HCT116 (cell line): ENCODE results near the gene SPHK1. TPM values are rescaled to one million over a fixed set of nuclear protein-coding genes. Genes with fewer than 3 reads are reported as not detected.

Experiments
- ATAC-seq: fragments of 200-7000 bp; cut with Tn5 transposase; 2 replicates; pipeline ENCODE4 v1.9.1; 2020; ENCODE audit warnings: mild to moderate bottlenecking, moderate library complexity
- BruUV-seq: library from RNA; stranded (reverse); fragments of 400-500 nt; replicated peaks from 2 replicates; lab custom pipeline; 2021; lab: Mats Ljungman, UMichigan
- CTCF ChIA-PET: fragments of 300-600 bp; sonication (Branson Sonifier 250); formaldehyde crosslinking; loops from one replicate; lab custom pipeline; 2021; ENCODE audit warnings: antibody characterized with exemption; lab: Charles Lee
- POLR2A ChIA-PET: fragments of 300-600, 350-600 bp; sonication (Branson Sonifier 250); formaldehyde crosslinking; loops from one replicate; lab custom pipeline; 2021; ENCODE audit warnings: antibody characterized with exemption; lab: Charles Lee
- RAD21 ChIA-PET, 2 experiments: fragments of 300-600 bp; sonication (Branson Sonifier 250); formaldehyde crosslinking; loops; one replicate each; lab custom pipeline; 2023; ENCODE audit warnings: low total read pairs in 2 of 2; ENCODE audit not compliant: uncharacterized antibody in 2 of 2, unreplicated experiment in 2 of 2, low non-redundant PET in 1 of 2; lab: Charles Lee
- DNase-seq: peaks from one replicate; pipeline ENCODE4 v3.0.0-alpha.2; 2010; ENCODE audit warnings: low read depth, low spot score
- H2AFZ ChIP-seq: fragments of 200-600 bp; shearing (Covaris generic), sonication (generic); 2 replicates; pipeline ENCODE4 v1.6.1; 2017; ENCODE audit warnings: low read depth, mixed run types, mixed read lengths, antibody characterized with exemption, low read length; ENCODE audit not compliant: poor library complexity, severe bottlenecking
- H3K27ac ChIP-seq: 2 replicates; pipeline ENCODE4 v1.5.1; 2012; ENCODE audit warnings: low read depth, low read length
- H3K27me3 ChIP-seq: fragments of 200-600 bp; sonication (generic); 2 replicates; pipeline ENCODE4 v1.6.1; 2016; ENCODE audit warnings: mixed run types, low read length, mixed read lengths; ENCODE audit not compliant: insufficient read depth
- H3K36me3 ChIP-seq, 2 experiments: fragments of 200-500 bp in 1 of 2; fragments of 200-600 bp in 1 of 2; sonication (Bioruptor generic) in 1 of 2; sonication (generic) in 1 of 2; 2 replicates each; pipeline versions ENCODE4 v1.5.1 to v1.6.1; 2014 to 2016; ENCODE audit warnings: low read length in 2 of 2, inconsistent platforms in 1 of 2, mixed read lengths in 1 of 2, mixed run types in 1 of 2; ENCODE audit not compliant: insufficient read depth in 2 of 2, control insufficient read depth in 1 of 2
- H3K4me1 ChIP-seq, 2 experiments: fragments of 200-600 bp in 1 of 2; sonication (generic) in 1 of 2; 2 replicates each; pipeline versions ENCODE4 v1.5.1 to v1.6.1; 2012 to 2017; ENCODE audit warnings: low read length in 2 of 2, inconsistent platforms in 1 of 2, mild to moderate bottlenecking in 1 of 2, mixed read lengths in 1 of 2, mixed run types in 1 of 2, moderate library complexity in 1 of 2; ENCODE audit not compliant: insufficient read depth in 2 of 2, control insufficient read depth in 1 of 2
- H3K4me2 ChIP-seq: fragments of 200-600 bp; sonication (generic); 2 replicates; pipeline ENCODE4 v1.6.1; 2017; ENCODE audit warnings: mixed run types, low read length, mixed read lengths
- H3K4me3 ChIP-seq, 2 experiments: fragments of 200-600 bp in 1 of 2; sonication (generic) in 1 of 2; replicated peaks in 1 of 2; 2 replicates each; pipeline ENCODE4 v1.5.1; 2011 to 2016; ENCODE audit warnings: low read length in 2 of 2, control low read depth in 1 of 2, low read depth in 1 of 2, mild to moderate bottlenecking in 1 of 2, mixed read lengths in 1 of 2, mixed run types in 1 of 2
- H3K79me2 ChIP-seq: fragments of 200-600 bp; sonication (generic); 2 replicates; pipeline ENCODE4 v1.6.1; 2017; ENCODE audit warnings: mild to moderate bottlenecking, mixed run types, low read length, moderate library complexity, mixed read lengths; ENCODE audit not compliant: insufficient read depth
- H3K9ac ChIP-seq: fragments of 200-600 bp; sonication (generic); 2 replicates; pipeline ENCODE4 v1.6.1; 2016; ENCODE audit warnings: low read length, mixed read lengths
- H3K9me2 ChIP-seq: fragments of 200-600 bp; sonication (generic), shearing (Covaris generic); 2 replicates; pipeline ENCODE4 v1.6.1; 2017; ENCODE audit warnings: mixed run types, mild to moderate bottlenecking, moderate library complexity; ENCODE audit not compliant: insufficient read depth
- H3K9me3 ChIP-seq, 2 experiments: fragments of 200-500 bp in 1 of 2; fragments of 200-600 bp in 1 of 2; sonication (Bioruptor generic) in 1 of 2; sonication (generic) in 1 of 2; 2 replicates each; pipeline ENCODE4 v1.6.1; 2014 to 2017; ENCODE audit warnings: low read length in 2 of 2, mixed read lengths in 2 of 2, inconsistent platforms in 1 of 2, low read depth in 1 of 2, mild to moderate bottlenecking in 1 of 2, mixed run types in 1 of 2, moderate library complexity in 1 of 2; ENCODE audit not compliant: control insufficient read depth in 1 of 2, insufficient read depth in 1 of 2
- H4K20me1 ChIP-seq: fragments of 200-600 bp; sonication (generic), shearing (Covaris generic); 2 replicates; pipeline ENCODE4 v1.6.1; 2017; ENCODE audit warnings: mixed run types, mild to moderate bottlenecking, moderate library complexity; ENCODE audit not compliant: insufficient read depth
- CBX3 ChIP-seq: IDR thresholded peaks from 2 replicates; pipeline ENCODE4 v1.6.1; 2012; ENCODE audit warnings: low read depth
- CTCF ChIP-seq, 3 experiments: fragments of 200-600 bp in 1 of 3; sonication (generic) in 1 of 3; IDR thresholded peaks in 2 of 3; conservative IDR thresholded peaks in 1 of 3; 2 replicates each; pipeline ENCODE4 v1.5.1; 2012 to 2017; ENCODE audit warnings: low read depth in 2 of 3, low read length in 2 of 3, antibody characterized with exemption in 1 of 3, borderline replicate concordance in 1 of 3, control low read depth in 1 of 3, mild to moderate bottlenecking in 1 of 3, mixed read lengths in 1 of 3, mixed run types in 1 of 3, moderate library complexity in 1 of 3; ENCODE audit not compliant: insufficient read depth in 1 of 3
- ELF1 ChIP-seq: IDR thresholded peaks from 2 replicates; pipeline ENCODE4 v1.6.1; 2012; ENCODE audit warnings: low read depth, borderline replicate concordance
- EZH2phosphoT487 ChIP-seq: fragments of 200-600 bp; IDR thresholded peaks from 2 replicates; pipeline ENCODE4 v1.6.1; 2018; ENCODE audit warnings: antibody characterized with exemption, borderline replicate concordance
- POLR2A ChIP-seq: IDR thresholded peaks from 2 replicates; pipeline ENCODE4 v1.7.0; 2011; ENCODE audit warnings: borderline replicate concordance; ENCODE audit not compliant: insufficient read depth, insufficient read length; ENCODE audit errors: extremely low read depth
- POLR2AphosphoS5 ChIP-seq: IDR thresholded peaks from 2 replicates; pipeline ENCODE4 v1.6.1; 2011; ENCODE audit warnings: mild to moderate bottlenecking, low read depth, low read length, moderate library complexity
- RAD21 ChIP-seq: IDR thresholded peaks from 2 replicates; pipeline ENCODE4 v1.6.1; 2012; ENCODE audit warnings: low read depth, mild to moderate bottlenecking
- SIN3A ChIP-seq: IDR thresholded peaks from 2 replicates; pipeline ENCODE4 v1.6.1; 2012; ENCODE audit warnings: low read depth
- TCF7L2 ChIP-seq: IDR thresholded peaks from 2 replicates; pipeline ENCODE4 v1.7.0; 2011; ENCODE audit warnings: borderline replicate concordance, inconsistent platforms; ENCODE audit not compliant: insufficient read depth, insufficient read length; ENCODE audit errors: extremely low read depth
- YY1 ChIP-seq: IDR thresholded peaks from 2 replicates; pipeline ENCODE4 v1.6.1; 2011; ENCODE audit warnings: low read length, low read depth, moderate library complexity, mild to moderate bottlenecking; ENCODE audit not compliant: insufficient replicate concordance; ENCODE audit errors: extremely low read depth
- ZFX ChIP-seq: fragments of 450-650 bp; IDR thresholded peaks from 2 replicates; pipeline ENCODE4 v1.6.1; 2017
- ZNF274 ChIP-seq: fragments of 200-500 bp; sonication (Bioruptor generic); IDR thresholded peaks from 2 replicates; pipeline ENCODE4 v1.6.1; 2014; ENCODE audit warnings: mild to moderate bottlenecking, low read depth, low read length, inconsistent platforms
- intact Hi-C: fragments of 100-400 bp; cut with micrococcal nuclease; formaldehyde crosslinking; loops from 2 replicates; pipeline ENCODE4 v1.10.0; 2022
- total RNA-seq: library from RNA; stranded (reverse); gene quantifications from one replicate; pipeline ENCODE4 v1.2.1, GENCODE V29; 2021; ENCODE audit not compliant: unreplicated experiment

Gene SPHK1
- total RNA-seq, 1 experiment from 2014 or later = 4.6 TPM

GRCh38 chr17:76431509-76431908 lies 47.1 kb downstream of the SPHK1 start:
- no peak overlapping the region for H3K27ac ChIP-seq
- CTCF ChIA-PET = interaction anchor here (0.8 kb wide), 1 partner anchor 66 kb away, joined by 3 read pairs; no protein-coding TSS in a partner anchor
- H3K27me3 ChIP-seq = no peaks in the 10 kb centered on the region
- no peaks in the 10 kb centered on the region for H3K9me2 ChIP-seq
- no peaks in the 10 kb centered on the region for H3K9me3 ChIP-seq
- intact Hi-C loops = no loop called here
- RAD21 ChIA-PET = no interaction called here
- no peak overlapping the region for H3K9ac ChIP-seq
- no peak for TF ChIP-seq POLR2AphosphoS5
- TF ChIP-seq CBX3 = no peak
- TF ChIP-seq EZH2phosphoT487 = no peak
- TF ChIP-seq YY1 = no peak
- no peak for TF ChIP-seq ELF1
- no peak for TF ChIP-seq CTCF (IDR thresholded peaks at IDR 0.05 in 2 of 3, conservative IDR thresholded peaks at IDR 0.05 in 1 of 3; ENCODE audit: borderline replicate concordance in 1 of 3, insufficient read depth in 1 of 3, low read depth in 2 of 3, low read length in 2 of 3)
- no peak for TF ChIP-seq TCF7L2
- no peak for TF ChIP-seq POLR2A
- no peak for TF ChIP-seq SIN3A
- no peak for TF ChIP-seq RAD21
- TF ChIP-seq ZFX = no peak
- TF ChIP-seq ZNF274 = no peak
- TF ChIP-seq, all 23 proteins: peak for 0
- no peak overlapping the region for H3K4me3 ChIP-seq
- ATAC-seq = no peak
- no peak for DNase-seq
- H3K36me3 ChIP-seq = no peaks in the 10 kb centered on the region
- H3K4me2 ChIP-seq = no peak overlapping the region
- H3K4me1 ChIP-seq = peaks cover 0 to 11% of the 10 kb centered on the region in 2 experiments; a peak in 1 of 4 replicates
- BruUV-seq = no TSS peak
- POLR2A ChIA-PET = no interaction called here
- H2AFZ ChIP-seq = no peak overlapping the region
- peaks cover 95% of the 10 kb centered on the region for H3K79me2 ChIP-seq
- peaks cover 20% of the 10 kb centered on the region; the same call in 1 of the 2 replicates for H4K20me1 ChIP-seq
